ENCODE results near the gene CAPN10.

The CAPN10 gene

GRCh38 chr2:240594511-240595380, 8.2 kb downstream of the CAPN10 start:
- no peak for TF ChIP-seq CTCF (IDR thresholded peaks at IDR 0.05; ENCODE audit: low read depth, low read length)
- DNase-seq (ENCODE audit: low read depth, low spot score): no peak
- in situ Hi-C loops (cut with HindIII; ENCODE audit: low sequenced_read_pairs): no loop called here
- no peak overlapping the region for H3K4me3 ChIP-seq (ENCODE audit: low read depth, low read length)

GRCh38 chr2:240595381-240596079, 9.0 kb downstream of the CAPN10 start:
- peak; percentile 33 for TF ChIP-seq CTCF (IDR thresholded peaks at IDR 0.05; ENCODE audit: low read depth, low read length)
- in situ Hi-C loops (cut with HindIII; ENCODE audit: low sequenced_read_pairs): no loop called here
- H3K4me3 ChIP-seq (ENCODE audit: low read depth, low read length): no peak overlapping the region
- no peak for DNase-seq (ENCODE audit: low read depth, low spot score)

- in situ Hi-C loops (cut with HindIII; ENCODE audit: low sequenced_read_pairs): no loop called here
- no peak overlapping the region for H3K4me3 ChIP-seq (ENCODE audit: low read depth, low read length)
- no peak for TF ChIP-seq CTCF (IDR thresholded peaks at IDR 0.05; ENCODE audit: low read depth, low read length)
- DNase-seq (ENCODE audit: low read depth, low spot score): no peak
Observed at GRCh38 chr2:240596080-240596460, 9.5 kb downstream of the CAPN10 start.

GRCh38 chr2:240596491-240596931, 10.0 kb downstream of the CAPN10 start:
- no peak for DNase-seq (ENCODE audit: low read depth, low spot score)
- in situ Hi-C loops (cut with HindIII; ENCODE audit: low sequenced_read_pairs): no loop called here
- H3K4me3 ChIP-seq (ENCODE audit: low read depth, low read length): no peak overlapping the region
- no peak for TF ChIP-seq CTCF (IDR thresholded peaks at IDR 0.05; ENCODE audit: low read depth, low read length)

GRCh38 chr2:240597054-240597418, 10.5 kb downstream of the CAPN10 start:
- no peak for DNase-seq (ENCODE audit: low read depth, low spot score)
- TF ChIP-seq CTCF (IDR thresholded peaks at IDR 0.05; ENCODE audit: low read depth, low read length): no peak
- in situ Hi-C loops (cut with HindIII; ENCODE audit: low sequenced_read_pairs): no loop called here
- no peak overlapping the region for H3K4me3 ChIP-seq (ENCODE audit: low read depth, low read length)

GRCh38 chr2:240597419-240598181, 11.1 kb downstream of the CAPN10 start:
- in situ Hi-C loops (cut with HindIII; ENCODE audit: low sequenced_read_pairs): no loop called here
- no peak for TF ChIP-seq CTCF (IDR thresholded peaks at IDR 0.05; ENCODE audit: low read depth, low read length)
- no peak for DNase-seq (ENCODE audit: low read depth, low spot score)

More at GRCh38 chr2:240597419-240598181, 11.1 kb downstream of the CAPN10 start:
- H3K4me3 ChIP-seq (ENCODE audit: low read depth, low read length): no peak overlapping the region

Measured in astrocyte of the spinal cord (primary cell).